ENCODE measurements around the gene BARHL1. TPM values are rescaled to one million over a fixed set of nuclear protein-coding genes. Genes with fewer than 3 reads are reported as not detected.

BARHL1 gene
- total RNA-seq = not detected in 2 replicates

GRCh38 chr9:132582276-132582785, at the start of gene BARHL1:
Gene BARHL1, plus strand, starts transcription at chr9:132582606. Its CDS starts 192 bp downstream, at chr9:132582798.

Other genes with a start within 250 kb of the BARHL1 start
- 22.0 and 24.9 TPM in 2 replicates for gene SETX, start 227.6 kb upstream of the BARHL1 start, total RNA-seq
- gene TTF1, start 175.8 kb upstream of the BARHL1 start, total RNA-seq = 9.5 and 10.3 TPM in 2 replicates
- not detected in 2 replicates for gene CFAP77, start 172.4 kb upstream of the BARHL1 start, total RNA-seq
- gene DDX31, start 87.4 kb downstream of the BARHL1 start, total RNA-seq = 8.4 and 8.9 TPM in 2 replicates
- 9.2 and 11.8 TPM in 2 replicates for gene GTF3C4, start 87.9 kb downstream of the BARHL1 start, total RNA-seq